Osteocyte (in vitro differentiated cells): ENCODE results near the gene STXBP6. TPM values are rescaled to one million over a fixed set of nuclear protein-coding genes. Genes with fewer than 3 reads are reported as not detected.

Experiments used
- DNase-seq: peaks from one replicate; pipeline ENCODE4 v3.0.0; 2021; ENCODE audit warnings: mixed read lengths; ENCODE audit not compliant: unreplicated experiment; ENCODE audit errors: extremely low spot score
- H3K27ac Mint-ChIP-seq: one replicate; pipeline ENCODE4 v1.8.0; 2021; ENCODE audit warnings: mild to moderate bottlenecking, mixed read lengths; ENCODE audit not compliant: unreplicated experiment
- H3K27me3 Mint-ChIP-seq: one replicate; pipeline ENCODE4 v1.8.0; 2021; ENCODE audit warnings: mixed read lengths; ENCODE audit not compliant: unreplicated experiment
- H3K36me3 Mint-ChIP-seq: one replicate; pipeline ENCODE4 v1.8.0; 2021; ENCODE audit warnings: mixed read lengths; ENCODE audit not compliant: unreplicated experiment
- H3K4me1 Mint-ChIP-seq: one replicate; pipeline ENCODE4 v1.8.0; 2021; ENCODE audit warnings: mixed read lengths; ENCODE audit not compliant: unreplicated experiment
- H3K4me3 Mint-ChIP-seq: one replicate; pipeline ENCODE4 v1.8.0; 2021; ENCODE audit warnings: mild to moderate bottlenecking, moderate library complexity, mixed read lengths; ENCODE audit not compliant: unreplicated experiment
- H3K9me3 Mint-ChIP-seq: one replicate; pipeline ENCODE4 v1.8.0; 2021; ENCODE audit warnings: mixed read lengths; ENCODE audit not compliant: unreplicated experiment
- total RNA-seq: library from RNA; stranded (reverse); gene quantifications from 2 replicates; pipeline ENCODE4 v1.2.1, GENCODE V29; 2021
- TF ChIP-seq, protein P1 (sequence below): fragments of 200-600 bp; sonication (generic); IDR thresholded peaks from 2 replicates; pipeline ENCODE4 v1.5.0; 2021; ENCODE audit warnings: antibody characterized with exemption, mild to moderate bottlenecking, moderate library complexity

The STXBP6 gene
- total RNA-seq, 1 donor from 2014 or later, result 6.4 TPM

DNA sequence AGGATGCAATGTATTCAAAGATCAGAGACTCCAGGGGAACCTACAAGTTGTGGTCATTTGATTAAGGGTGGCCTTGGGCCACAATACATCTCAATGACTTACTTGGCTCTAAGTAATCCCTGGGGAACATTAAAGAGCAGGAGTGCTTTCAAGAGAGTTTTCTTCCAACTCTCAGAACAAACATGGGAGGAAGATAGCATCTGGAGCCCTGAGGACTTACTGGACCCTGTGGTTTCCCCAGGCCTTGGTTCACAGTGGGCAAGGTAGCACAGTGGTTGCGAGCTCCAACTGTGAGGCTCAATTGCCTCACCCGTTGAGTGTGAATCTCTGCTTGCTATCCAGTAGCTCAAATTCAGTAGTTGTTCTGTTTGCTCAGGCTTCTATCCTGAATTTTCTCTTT lies 32.4 kb downstream of the STXBP6 start:
- Mint-ChIP-seq H3K27ac (no peak overlapping the region), H3K36me3 (no peaks in the 10 kb centered on the region), H3K4me1 (peaks cover 2% of the 10 kb centered on the region), H3K27me3 (peaks cover 2% of the 10 kb centered on the region), H3K9me3 (no peaks in the 10 kb centered on the region), H3K4me3 (no peak overlapping the region)
- no peak for DNase-seq
- TF ChIP-seq, protein P1, sequence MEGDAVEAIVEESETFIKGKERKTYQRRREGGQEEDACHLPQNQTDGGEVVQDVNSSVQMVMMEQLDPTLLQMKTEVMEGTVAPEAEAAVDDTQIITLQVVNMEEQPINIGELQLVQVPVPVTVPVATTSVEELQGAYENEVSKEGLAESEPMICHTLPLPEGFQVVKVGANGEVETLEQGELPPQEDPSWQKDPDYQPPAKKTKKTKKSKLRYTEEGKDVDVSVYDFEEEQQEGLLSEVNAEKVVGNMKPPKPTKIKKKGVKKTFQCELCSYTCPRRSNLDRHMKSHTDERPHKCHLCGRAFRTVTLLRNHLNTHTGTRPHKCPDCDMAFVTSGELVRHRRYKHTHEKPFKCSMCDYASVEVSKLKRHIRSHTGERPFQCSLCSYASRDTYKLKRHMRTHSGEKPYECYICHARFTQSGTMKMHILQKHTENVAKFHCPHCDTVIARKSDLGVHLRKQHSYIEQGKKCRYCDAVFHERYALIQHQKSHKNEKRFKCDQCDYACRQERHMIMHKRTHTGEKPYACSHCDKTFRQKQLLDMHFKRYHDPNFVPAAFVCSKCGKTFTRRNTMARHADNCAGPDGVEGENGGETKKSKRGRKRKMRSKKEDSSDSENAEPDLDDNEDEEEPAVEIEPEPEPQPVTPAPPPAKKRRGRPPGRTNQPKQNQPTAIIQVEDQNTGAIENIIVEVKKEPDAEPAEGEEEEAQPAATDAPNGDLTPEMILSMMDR, result no peak

DNA sequence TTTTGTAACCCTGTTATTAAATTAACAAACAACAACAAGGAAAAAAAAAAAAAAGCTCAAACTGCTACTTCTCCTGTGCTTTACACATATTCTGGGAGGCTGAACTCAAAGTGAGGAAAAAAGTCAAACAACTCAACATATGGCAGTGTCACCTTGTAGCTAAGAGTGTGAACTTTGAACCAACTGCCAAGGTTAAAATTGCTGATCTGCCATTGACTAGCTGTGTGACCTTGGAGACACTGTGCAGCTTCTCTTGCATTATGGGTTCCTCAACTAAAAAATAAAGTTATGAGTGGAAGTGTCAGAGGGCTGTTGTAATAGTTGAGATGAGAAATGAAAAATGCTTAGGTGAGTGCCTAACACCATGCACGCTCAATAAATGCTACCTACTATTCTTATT lies 34.2 kb downstream of the STXBP6 start:
- Mint-ChIP-seq H3K4me3 (no peak overlapping the region), H3K4me1 (peaks cover 2% of the 10 kb centered on the region), H3K27me3 (peaks cover 2% of the 10 kb centered on the region), H3K9me3 (no peaks in the 10 kb centered on the region), H3K27ac (no peak overlapping the region), H3K36me3 (no peaks in the 10 kb centered on the region)
- TF ChIP-seq, protein P1, result no peak
- DNase-seq, result no peak

DNA sequence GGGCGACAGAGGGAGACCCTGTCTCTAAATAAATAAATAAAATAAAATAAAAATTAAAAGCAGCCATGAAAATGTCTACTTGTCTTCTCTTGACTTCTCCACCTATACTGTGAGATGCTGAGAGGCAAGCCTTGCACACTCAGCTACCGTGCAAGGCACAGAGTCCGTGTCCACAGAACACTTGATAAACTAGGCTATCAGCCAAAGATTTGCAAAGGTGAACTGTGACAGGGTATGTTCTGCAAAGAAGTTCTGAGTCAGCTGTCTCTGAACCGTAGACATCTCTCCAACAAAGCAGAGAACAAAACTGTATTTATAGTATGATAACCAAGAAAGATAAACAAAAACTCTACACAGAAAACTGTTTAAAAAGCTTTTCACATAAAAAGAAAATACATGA lies 35.5 kb downstream of the STXBP6 start:
- Mint-ChIP-seq H3K27me3 (peaks cover 2% of the 10 kb centered on the region), H3K27ac (no peak overlapping the region), H3K36me3 (no peaks in the 10 kb centered on the region), H3K9me3 (no peaks in the 10 kb centered on the region), H3K4me3 (no peak overlapping the region), H3K4me1 (peaks cover 13% of the 10 kb centered on the region)
- TF ChIP-seq, protein P1, result no peak
- DNase-seq, result no peak

DNA sequence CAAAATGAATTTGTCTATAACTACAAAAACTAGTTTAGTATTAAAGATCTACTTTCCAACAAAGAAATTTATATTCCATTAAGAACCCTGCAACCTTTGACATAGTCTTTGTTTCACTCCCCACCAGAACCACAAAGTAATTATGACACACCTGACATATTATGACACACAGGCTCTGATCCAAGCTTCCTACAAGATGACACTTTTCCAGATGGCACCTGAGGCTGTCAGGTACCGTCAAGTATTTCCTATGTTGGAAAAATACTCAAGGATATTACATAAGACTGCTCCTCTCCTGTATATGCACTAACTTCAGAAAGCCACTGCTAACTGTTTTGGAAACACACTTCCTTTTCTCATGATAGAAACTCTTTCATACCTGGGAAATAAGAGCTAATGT lies 38.9 kb downstream of the STXBP6 start:
- H3K27ac Mint-ChIP-seq, result no peak overlapping the region
- no peak overlapping the region for H3K4me3 Mint-ChIP-seq
- TF ChIP-seq, protein P1, result no peak
- H3K36me3 Mint-ChIP-seq, result no peaks in the 10 kb centered on the region
- no peaks in the 10 kb centered on the region for H3K9me3 Mint-ChIP-seq
- no peaks in the 10 kb centered on the region for H3K27me3 Mint-ChIP-seq
- no peak for DNase-seq
- H3K4me1 Mint-ChIP-seq, result peaks cover 34% of the 10 kb centered on the region

DNA sequence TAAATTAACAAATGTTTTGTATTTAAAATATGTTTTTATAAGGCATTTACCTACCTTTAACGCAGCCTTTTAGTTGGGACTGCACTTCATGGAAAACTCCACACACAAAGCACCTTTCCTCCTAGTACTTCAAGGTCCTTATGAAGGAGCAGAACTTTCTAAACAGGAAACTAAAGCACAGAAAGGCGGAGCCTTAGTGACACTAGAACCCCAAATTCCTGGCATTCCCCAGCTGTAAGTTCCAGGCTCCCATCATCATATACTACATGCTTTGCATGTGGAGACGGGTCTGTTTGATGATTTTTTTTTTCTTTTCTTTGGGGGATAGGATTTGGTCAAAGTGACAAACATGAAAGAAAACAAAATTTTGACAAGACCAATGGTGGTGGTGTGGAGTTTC lies 39.5 kb downstream of the STXBP6 start:
- Mint-ChIP-seq H3K36me3 (no peaks in the 10 kb centered on the region), H3K4me3 (no peak overlapping the region), H3K27me3 (no peaks in the 10 kb centered on the region), H3K4me1 (peaks cover 34% of the 10 kb centered on the region), H3K9me3 (no peaks in the 10 kb centered on the region), H3K27ac (no peak overlapping the region)
- no peak for DNase-seq
- TF ChIP-seq, protein P1, result no peak
